NCI-H510A (cell line): ENCODE results near the gene FLOT2.
A peak's percentile ranks its signal among the peaks of the same experiment; 100 is the strongest.
"Not testable (repeated sequence)": the region's sequence is repeated elsewhere in the genome, so short reads cannot be mapped to it uniquely, and the experiment has no call there.

Source experiments
- DNase-seq: peaks from one replicate; lab custom pipeline; 2025; lab: John Stamatoyannopoulos, UW

The FLOT2 gene

DNA sequence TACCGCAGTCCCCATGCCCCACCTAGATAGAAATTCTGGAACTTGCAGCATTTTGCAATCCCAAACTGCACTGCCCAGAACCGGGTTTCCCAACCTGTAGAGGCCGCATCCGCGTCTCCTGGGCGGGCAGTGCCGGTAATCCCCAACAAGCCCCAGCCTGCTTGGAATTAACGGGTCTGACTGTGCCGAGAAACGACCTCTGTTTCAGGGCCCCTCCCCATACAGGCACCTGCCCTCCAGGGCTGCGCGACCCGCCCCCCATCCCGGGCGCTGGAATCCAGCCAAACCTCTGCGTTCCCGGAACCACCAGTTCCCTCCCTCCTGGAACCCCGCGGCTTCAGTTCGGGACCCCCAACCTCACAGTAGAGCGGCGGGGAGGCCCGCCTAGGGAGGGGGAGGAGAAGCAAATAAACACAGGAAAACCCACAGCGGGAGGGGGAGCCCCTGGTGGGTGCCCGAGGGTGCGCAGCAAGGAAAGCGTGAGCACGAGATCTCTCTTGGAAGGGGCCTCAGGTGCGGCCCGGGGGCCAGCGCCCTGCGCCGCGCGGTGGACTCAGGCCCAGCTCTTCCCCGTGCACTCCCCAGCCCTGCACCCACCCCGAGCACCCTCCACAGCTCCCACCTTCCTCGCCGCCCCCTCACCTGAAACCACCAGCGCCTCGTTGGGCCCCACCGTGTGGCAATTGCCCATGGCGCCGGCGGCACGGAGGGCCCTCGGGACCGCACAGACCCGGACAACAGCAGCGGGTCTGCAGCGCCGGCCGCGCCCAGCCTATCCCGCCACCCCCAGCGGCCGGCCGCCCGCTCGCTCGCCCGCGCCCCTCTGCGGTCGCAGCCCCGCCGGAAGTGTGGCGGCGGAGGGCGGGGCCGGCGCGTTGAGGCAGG is at the start of gene FLOT2:
Gene FLOT2 (minus strand): TSS at position 850 of the 885 bp plus-strand sequence. CDS start 159 bp downstream, at position 691.
- peak; percentile 64 for DNase-seq

- no peak for DNase-seq
These were observed 48.7 kb upstream of the FLOT2 start for GRCh38 chr17:28946239-28946638.

DNA sequence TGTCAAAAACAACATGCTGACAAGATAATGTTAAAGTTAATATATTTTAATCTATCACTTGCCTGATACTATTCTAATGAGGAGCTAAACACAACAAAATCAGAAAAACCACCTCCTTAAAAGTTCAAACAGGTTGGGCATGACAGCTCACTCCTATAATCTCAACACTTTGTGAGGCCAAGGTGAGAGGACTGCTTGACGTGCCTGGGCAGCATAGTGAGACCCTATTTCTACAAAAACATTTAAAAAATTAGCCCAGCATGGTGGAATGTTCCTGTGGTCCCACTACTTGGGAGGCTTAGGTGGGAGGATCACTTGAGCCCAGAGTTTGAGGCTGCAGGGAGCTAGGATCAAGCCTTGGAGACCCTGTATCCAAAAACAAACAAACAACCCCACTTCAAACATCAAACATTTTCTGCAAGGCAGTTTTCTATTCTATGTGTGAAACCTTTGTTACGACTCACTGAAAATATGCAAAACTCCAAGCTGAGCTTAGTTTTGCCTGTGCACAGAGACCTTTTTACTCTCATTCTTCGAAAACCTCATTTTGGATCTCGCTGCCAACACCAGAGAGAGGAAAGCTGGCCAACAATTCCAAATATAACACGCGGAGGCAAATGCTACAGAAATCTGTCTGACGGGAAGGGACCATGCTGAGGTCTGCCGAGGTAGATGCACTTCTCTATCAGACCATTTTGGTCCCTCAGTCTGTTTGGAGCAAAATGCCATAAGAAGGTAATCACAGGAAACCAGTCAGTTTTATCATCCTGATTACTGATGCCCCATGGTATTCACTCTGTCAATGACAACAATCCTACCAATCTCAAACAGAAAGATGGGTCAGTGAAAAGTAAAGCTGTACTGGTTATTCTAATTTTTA is 47.6 kb upstream of the FLOT2 start:
- no peak for DNase-seq

- no peak for DNase-seq
These were observed 46.8 kb upstream of the FLOT2 start for GRCh38 chr17:28944343-28944742.

- DNase-seq: no peak
These were observed 45.4 kb upstream of the FLOT2 start for GRCh38 chr17:28942925-28943324.

DNA sequence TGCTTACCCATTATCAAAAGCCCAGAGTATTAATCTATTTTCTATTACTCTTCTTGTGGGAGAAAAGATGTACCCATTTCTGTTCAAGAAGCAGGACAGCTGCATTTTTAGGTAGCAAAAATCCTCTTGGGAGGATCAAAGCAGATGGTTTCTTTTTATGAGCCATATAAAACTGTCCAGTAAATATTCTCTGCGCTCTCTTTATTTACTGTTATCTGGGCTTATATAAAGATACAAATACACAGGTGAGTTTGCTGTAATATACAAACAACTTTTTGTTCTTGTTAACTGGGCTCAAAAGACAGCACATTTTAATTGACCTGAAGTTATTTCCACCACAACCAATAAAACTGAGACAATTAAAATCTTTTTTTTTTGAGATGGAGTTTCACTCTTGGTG is 43.7 kb upstream of the FLOT2 start:
- no peak for DNase-seq

- DNase-seq: no peak
These were observed 43.1 kb upstream of the FLOT2 start for GRCh38 chr17:28940675-28941074.

DNA sequence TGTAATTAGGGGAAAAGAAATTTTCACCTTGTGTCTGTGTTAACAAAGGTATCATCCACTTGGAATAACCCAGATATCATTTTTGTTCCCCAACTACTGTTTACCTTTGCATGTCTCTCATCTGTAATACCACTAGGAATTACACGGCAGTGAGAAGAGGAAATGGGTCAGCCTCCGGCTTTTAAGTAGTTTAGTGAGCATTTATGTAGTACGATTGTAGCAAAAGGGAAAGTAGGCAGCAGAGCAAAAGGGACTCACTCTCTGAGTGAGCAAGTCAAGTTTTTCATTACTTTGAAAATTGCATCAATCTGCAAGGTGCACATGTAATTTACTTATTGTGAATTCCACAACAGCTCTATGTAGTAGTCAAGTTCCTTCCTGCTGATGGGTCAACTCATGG is 42.6 kb upstream of the FLOT2 start:
- no peak for DNase-seq

DNA sequence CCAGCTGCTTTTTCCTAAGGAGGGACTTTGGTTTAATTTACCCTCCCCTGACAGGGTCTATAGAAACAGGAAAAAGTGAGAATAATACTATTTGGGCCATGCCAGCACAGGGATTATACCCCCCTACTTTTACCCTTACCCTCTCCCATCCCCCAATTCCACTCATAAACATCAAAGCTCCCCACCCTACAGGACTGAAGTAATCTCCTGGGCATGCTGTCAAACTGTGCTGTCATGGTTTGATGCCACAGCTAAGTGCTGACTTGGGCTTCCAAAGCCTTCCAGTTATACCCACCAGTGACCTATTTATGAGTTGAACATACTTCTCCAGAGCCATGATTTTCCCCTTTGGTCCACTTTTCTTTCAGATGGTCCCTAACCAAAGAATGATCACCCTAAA is 41.0 kb upstream of the FLOT2 start:
- DNase-seq: no peak

GRCh38 chr17:28937044-28937729 is 39.7 kb upstream of the FLOT2 start:
- DNase-seq: no peak

DNA sequence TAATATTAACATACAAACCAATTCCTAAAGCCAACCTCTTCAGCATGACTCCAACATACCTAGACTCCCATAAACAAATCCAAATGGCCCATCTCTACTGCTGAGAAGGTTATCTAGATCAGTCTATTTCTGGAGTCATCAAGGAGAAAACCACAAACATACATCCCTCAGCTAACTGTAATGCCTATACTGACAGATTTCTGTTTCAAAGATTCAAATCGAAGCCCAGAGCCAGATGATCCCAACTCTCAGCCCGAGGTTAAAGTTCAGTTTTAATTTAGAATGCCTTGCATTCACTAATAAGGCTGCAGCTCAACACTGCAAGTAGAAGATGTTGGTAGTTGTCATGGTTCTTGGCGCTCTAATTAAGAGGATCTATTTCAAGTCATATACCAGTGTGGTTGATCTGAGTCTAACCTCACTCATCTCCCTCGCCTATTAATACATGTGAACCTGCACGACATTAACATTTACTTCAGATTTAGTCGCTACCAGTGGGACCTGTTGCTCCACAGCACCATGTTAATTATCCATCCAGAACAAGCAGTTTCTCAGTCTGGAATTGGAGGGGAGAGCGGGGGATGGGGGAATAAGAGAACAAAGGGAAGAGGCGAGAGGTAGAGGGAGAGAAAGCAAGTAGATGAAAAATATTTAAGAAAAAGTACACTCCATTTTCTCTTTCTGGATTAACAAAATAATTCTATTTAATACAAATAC is 38.4 kb upstream of the FLOT2 start:
- DNase-seq: no peak

DNA sequence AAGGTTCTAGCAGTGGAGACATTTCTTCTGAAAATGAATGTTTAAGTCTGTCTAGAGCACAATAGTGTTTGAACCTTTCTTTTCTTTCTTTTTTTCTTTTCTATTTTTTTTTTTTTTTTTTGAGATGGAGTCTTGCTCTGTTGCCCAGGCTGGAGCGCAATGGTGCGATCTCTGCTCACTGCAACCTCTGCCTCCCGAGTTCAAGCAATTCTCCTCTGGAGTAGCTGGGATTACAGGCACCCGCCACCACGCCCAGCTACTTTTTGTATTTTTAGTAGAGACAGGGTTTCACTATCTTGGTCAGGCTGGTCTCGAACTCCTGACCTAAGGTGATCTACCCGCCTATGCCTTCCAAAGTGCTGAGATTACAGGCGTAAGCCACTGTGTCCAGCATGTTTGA is 37.0 kb upstream of the FLOT2 start:
- not testable (repeated sequence) for DNase-seq

DNA sequence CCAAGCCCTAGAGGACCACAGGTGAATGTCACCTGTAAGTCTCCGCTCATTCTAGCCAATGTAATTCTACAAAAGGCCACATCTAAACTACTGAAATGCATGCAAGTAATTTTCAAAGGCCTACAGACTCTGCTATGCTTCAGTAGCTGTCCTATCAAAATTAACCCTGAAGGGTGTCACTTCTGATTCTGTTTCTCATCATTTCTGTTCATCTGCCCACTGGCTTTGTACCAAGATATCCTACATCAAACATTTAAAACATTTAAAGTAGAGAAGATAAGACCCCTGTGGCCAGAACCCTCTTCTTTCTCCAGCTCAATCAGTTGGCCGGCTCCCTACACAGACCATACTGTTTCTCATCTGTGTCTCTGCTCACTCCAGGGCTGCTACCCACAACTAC is 32.3 kb upstream of the FLOT2 start:
- no peak for DNase-seq

GRCh38 chr17:28928061-28928460 is 30.5 kb upstream of the FLOT2 start:
- DNase-seq: no peak

- no peak for DNase-seq
These were observed 29.3 kb upstream of the FLOT2 start for GRCh38 chr17:28926786-28927185.

DNA sequence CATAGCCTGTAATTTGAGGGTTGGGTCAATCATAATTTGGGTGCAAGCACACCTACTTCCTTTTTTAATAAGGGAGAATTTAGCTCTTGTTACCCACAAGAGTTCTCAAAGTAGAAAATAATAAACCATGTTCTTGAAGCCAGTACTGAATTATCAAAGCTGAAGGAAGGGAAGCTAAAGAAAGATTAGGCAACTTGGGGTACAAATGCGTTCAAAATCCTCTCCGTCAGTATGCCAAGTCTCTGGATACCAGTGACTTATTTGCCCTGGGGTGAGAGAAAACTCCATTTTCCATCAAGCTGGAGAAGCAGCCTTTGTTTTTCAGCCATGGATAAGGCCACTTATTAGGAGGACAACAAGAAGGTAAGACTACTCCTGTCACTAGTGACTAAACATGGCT is 28.8 kb upstream of the FLOT2 start:
- DNase-seq: no peak

- no peak for DNase-seq
These were observed 28.4 kb upstream of the FLOT2 start for GRCh38 chr17:28925912-28926365.

GRCh38 chr17:28920201-28920600 is 22.7 kb upstream of the FLOT2 start:
- DNase-seq: no peak

DNA sequence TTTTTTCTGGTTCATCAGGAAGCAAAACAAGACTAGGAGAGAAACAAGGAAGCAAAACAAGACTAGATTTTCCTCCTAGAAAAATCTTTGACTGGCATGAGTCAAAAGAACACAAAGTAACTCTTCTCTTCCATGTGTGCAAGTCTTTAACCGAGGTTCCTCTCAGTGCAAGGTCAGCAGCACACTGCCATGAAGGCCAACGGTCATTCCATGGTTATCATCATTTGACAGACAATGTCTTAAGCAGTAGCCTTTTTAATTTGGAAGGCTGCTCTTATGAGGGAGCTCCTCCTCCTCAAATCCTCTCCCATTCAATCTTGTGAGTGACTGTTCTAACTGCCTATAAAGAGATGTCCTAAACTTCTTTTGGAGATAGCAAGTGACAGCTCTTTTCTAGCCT is 20.8 kb upstream of the FLOT2 start:
- DNase-seq: no peak

DNA sequence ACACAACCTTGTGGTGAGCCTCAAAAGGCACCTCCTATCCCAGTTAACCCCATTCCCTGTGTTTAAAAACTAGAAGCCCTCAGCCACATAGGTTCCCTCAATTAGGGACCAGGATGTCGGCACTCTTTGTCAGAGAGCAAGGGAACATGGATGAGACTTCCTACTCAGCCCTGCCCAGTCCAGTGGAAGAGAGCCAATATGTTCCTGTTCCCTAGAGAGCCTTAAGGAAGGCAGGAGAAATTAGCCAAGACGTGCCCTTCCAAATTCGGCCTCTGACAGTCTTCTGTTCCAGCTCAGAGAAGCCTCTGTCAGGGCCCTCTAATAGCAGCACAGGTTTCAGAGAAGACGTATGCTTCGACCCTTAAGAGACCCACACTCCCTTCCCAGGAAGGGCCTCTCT is 19.9 kb upstream of the FLOT2 start:
- DNase-seq: no peak

GRCh38 chr17:28917029-28917428 is 19.5 kb upstream of the FLOT2 start:
- no peak for DNase-seq
